GM18909 (cell line): ENCODE results near the gene HDAC1.
"Not testable (repeated sequence)": the region's sequence is repeated elsewhere in the genome, so short reads cannot be mapped to it uniquely, and the experiment has no call there.

Source experiments
- ATAC-seq: cut with Tn5 transposase; IDR thresholded peaks from one replicate; pipeline ENCODE4 v1.9.1; 2021; ENCODE audit warnings: mild to moderate bottlenecking; ENCODE audit not compliant: unreplicated experiment, poor library complexity

Gene HDAC1

GRCh38 chr1:32291708-32292538 lies at the start of gene HDAC1:
HDAC1 (plus strand) TSS chr1:32292083; CDS start chr1:32292170, 87 bp downstream.
- peak; percentile 95 for ATAC-seq

GRCh38 chr1:32242341-32242851 lies 49.5 kb upstream of the HDAC1 start:
- no peak for ATAC-seq

- ATAC-seq: no peak
Observed at GRCh38 chr1:32246888-32247273, 45.0 kb upstream of the HDAC1 start, which contains the start of gene FAM167B. FAM167B (plus strand) TSS chr1:32247222; CDS start chr1:32247422, 200 bp downstream.

GRCh38 chr1:32247452-32247851 lies 44.4 kb upstream of the HDAC1 start:
- no peak for ATAC-seq

DNA sequence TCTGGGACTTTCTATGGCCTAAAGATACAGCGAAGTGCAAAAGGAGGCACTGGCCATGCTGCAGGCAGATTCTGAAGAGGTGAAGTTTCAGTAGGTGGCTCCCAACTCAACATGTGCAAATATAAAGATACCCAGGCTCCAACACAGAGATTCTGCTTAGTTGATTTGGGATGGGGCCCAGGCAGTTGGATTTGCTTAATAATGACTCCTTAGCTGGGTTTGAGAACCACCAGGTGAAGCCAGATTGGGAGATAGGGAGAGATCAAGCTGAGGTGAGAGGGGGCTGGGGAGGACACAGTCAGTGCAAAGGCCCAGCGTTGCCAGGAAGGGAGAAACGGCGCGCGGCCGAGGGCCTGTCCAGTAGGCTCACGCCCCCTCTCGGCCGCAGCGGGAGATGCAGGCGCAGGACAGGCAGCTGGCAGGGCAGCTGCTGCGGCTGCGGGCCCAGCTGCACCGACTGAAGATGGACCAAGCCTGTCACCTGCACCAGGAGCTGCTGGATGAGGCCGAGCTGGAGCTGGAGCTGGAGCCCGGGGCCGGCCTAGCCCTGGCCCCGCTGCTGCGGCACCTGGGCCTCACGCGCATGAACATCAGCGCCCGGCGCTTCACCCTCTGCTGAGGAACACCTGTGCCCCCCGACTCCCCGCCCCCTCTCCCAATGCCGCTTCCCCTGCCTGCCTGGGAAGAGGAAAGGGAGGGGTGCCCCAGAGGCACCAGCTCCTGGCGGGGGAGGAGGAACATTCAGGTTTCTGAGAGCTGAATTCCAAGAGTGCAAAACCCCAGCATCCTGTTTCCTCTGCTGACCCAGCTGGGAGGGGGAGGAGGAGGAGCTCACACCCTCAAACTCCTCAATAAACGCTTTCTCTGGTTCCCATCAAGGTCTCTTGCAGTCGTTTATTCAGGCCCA lies 43.6 kb upstream of the HDAC1 start:
- ATAC-seq: no peak

DNA sequence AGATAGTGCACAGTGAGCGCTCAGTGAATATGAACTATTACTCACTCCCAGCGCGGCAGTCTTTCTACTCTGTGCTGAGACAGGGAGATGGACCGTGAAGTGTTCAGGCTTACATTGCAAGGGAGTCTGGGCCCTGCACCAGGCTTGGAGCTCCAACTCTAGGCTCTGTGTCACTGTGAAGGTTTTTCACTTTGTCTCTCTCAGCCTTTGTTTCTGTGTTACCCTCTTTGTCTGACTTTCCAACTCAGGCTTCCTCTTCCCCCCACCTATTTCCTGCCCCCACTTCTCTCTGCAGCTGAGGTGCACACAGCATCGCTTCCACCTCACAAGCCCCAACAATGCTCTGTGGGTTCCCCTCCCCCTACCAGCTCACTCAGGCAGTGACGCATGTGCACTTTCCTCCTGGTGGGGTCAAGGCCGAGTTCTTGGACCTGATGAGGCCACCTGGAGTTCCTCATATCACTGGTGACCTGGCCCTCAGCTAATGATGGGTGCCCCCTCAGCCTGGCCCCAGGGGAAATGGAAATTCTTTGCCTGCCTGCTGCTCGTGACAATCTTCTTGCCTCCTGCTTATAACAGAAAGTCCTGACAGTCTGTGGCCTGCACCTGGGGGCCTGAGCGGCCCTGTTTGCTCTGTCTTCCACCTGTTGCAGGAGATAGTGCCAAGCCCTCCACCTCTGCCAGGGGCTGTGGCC lies 41.9 kb upstream of the HDAC1 start:
- peak; percentile 60 for ATAC-seq

DNA sequence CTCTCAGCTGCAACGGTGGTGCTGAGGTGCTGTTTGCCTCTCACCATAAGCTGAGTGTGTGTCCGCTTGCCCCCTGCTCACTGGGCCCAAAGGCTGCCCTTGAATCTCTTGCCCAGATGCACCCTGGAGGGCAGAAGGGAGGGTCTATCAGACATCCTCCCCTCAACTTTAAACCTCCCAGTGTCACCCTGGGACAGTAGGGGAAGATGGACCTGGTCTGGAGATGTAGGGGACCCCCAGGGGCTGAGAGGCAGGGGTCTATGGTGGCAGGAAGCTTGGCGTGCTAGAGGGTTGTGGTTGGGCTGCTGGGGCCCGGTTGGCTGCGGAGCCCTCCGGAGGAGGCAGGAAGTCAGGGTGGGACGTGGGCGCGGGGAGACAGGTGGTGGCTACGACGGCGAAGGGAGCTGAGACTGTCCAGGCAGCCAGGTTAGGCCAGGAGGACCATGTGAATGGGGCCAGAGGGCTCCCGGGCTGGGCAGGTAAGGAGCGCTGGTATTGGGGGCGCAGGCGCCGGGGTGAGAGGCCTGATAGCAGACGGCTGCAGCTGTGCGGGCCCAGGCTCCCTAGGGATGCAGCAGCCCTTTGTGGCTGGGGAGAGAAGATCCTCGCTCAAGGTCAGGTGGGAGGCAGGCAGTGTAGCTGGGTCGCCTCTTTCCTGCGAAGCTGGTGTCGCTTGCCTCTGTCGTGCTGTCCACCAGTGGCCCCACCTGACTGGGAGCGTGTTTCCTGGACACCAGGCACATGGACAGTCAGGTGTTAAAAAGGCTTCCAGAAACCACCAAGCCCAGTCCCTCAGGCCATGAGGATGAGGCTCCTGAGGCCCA lies 40.8 kb upstream of the HDAC1 start, which contains the start of gene LCK:
Gene LCK (plus strand): TSS at position 373 of the 824 bp plus-strand sequence. CDS start 23,065 bp downstream, outside the sequence.
- peak; percentile 31 for ATAC-seq

DNA sequence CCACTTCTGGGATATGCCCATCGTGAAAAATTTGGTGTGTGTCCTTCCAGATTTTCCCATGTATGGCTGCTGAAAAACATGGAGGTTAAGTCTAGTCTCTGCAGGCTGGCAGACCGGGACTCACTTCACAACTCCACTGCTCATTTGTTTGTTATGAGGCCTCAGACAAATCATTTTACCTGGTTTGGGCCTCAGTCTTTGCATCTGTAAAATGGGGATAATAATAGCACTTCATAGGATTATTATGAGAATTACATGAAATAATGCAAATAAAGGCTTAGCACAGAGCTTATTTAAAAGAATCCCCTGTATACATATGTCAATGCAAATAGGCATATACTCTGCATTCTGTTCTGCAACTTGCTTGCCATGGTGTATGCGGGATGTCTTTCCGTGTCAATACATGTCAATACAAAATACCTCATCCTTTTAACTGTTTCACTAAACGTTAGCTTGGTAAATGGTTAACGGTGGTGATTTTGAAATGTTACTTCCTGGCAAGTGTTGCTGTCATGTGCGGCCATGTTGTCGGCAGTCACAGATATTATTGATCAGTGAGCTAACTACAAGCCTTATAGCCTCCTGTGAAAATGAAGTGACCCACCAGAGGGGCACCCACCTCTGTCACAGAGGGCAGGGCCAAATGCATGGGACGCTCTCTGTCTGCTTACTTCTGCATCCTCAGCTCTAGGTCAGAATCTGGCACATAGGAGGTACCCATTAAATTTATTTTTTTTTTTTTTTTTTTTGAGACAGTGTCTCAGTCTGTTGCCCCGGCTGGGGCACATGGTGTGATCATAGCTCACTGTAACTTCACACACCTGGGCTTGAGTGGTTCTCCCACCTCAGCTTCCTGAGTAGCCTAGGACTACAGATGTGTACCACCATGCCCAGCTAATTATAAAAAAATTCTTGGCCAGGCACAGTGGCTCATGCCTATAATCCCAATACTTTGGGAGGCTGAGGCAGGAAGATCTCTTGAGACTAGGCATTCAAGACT lies 36.5 kb upstream of the HDAC1 start:
- ATAC-seq: no peak

GRCh38 chr1:32256473-32257226 lies 35.2 kb upstream of the HDAC1 start:
- ATAC-seq: no peak

- ATAC-seq: no peak
Observed at GRCh38 chr1:32257227-32257508, 34.7 kb upstream of the HDAC1 start.

GRCh38 chr1:32263236-32263593 lies 28.7 kb upstream of the HDAC1 start:
- not testable (repeated sequence) for ATAC-seq

GRCh38 chr1:32263744-32264143 lies 28.1 kb upstream of the HDAC1 start:
- peak; percentile 46 for ATAC-seq

- no peak for ATAC-seq
Observed at GRCh38 chr1:32265846-32266245, 26.0 kb upstream of the HDAC1 start.

GRCh38 chr1:32266921-32267591 lies 24.8 kb upstream of the HDAC1 start:
- ATAC-seq: no peak

DNA sequence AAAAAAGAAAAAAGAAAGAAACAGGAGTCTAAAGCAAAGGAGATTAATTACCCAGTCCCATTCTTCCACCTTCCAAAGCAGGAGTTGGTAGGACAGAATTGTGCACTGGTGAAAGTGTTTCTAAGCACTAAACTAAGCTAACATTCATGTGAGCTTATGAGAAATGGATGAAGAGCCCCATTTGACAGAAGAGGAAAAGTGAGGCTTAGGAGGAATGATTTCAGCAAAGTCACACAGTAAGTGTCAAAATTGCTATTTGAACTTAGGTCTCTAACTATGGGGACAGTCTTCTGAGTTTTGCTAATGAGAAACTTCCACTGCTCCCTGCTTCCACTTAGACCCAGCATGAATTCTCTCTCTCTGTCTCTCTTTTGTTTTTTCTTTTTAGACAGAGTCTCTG lies 22.1 kb upstream of the HDAC1 start:
- ATAC-seq: no peak

DNA sequence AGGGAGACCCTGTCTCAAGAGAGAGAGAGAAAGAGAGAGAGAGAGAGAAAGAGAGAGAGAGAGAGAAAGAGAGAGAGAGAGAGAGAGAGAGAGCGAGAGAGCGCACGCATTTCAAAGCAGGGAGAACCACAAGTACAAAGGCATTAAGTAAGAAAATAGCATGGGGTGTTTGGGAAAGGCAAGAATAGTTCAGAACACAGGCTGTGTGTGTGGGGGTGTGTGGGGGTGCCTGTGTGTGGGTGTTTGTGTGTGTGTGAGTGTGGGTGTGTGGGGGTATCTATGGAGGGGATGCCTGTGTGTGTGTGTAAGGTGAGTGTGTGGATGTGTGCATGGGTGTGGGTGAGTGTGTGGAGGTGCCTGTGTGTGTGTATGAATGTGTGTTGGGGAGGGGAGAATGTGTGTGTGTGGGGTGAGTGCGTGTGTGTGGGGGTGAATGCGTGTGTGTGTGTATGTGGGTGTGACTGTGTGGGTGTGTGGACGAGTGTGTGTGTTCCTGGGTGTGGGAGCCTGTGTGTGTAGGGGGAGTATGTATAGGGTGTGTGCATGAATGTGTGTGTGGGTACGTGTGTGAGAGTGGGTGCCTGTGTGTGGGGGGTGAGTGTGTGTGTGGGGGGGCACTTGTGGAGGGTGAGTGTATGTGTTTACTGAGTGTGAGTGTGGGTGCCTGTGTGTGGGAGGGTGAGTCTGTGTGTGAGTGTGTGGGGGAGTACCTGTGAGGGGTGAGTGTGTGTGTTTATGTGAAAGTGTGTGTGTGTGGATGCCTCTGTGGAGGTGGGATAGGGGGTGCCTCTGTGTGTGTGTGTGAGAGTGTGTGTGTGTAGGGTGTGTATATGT lies 19.1 kb upstream of the HDAC1 start:
- ATAC-seq: no peak
